ENCODE results near the gene SRSF1.
"Not testable (repeated sequence)": the region's sequence is repeated elsewhere in the genome, so short reads cannot be mapped to it uniquely, and the experiment has no call there.

SRSF1 gene

DNA sequence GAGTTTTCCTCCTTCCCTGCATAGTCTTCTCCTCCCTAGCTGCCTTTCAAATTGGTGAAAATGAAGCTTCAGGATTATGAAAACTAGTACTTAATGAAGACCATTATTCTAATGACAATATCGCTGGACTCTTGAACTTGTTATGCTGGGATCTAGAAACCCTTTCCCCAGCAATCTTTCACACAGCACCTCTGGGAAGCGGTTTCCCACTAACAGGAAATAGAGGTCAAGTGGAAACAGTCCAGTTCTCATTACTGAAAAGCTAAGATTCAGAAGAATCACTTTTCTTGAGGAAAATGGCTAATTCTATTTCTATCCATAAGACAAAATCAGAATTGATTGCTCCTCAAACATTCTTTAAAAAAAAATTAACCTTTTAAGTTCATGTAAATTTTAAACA is 17.0 kb downstream of the SRSF1 start:
- no peak for DNase-seq (ENCODE audit: low read depth, low spot score)

DNA sequence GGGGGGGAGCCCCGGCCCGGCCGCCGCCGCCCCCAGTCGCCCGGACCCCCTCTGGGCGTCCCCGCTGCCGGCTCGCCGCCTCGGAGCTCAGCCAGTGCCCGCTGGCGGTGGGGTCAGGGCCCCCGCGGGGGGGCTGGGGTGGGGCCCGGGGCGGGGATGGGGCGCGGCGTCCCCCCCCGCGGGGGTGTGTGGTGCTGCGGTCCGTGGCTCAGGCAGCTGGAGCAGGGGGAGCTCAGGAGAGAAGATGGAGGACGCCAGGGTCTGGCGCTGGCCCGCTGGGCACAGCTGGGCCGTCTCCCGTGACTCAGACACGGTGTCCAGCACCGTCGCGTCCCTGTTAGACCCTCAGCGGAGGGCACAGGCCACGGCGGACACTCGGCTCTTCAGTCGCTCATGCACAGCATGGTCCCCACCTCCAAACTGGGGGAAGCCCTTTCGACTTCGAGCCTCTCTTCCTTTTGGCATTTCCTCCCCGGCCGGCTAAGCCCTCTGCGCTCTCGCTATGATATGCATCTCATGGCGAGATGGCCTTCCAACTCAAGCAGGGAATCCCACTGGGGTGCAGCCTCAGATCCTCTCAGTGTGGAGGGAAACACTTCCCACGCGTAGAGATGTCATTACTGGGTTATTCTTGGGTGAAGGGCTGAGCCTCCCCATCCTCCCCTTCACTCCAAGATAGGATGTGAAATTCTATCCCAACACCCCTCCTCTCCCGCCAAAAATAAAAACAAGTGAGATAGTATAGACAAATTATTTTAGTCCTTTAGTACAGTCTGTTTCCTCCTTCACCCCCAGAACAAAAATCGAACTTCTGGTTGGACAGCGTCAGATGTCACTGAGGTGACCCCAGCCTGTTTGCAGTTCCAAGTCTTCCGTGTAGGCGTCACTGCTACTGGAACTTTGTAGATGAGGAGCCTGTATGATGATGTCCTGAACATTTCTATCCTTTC is 18.5 kb downstream of the SRSF1 start:
- no peak for DNase-seq (ENCODE audit: low read depth, low spot score)

DNA sequence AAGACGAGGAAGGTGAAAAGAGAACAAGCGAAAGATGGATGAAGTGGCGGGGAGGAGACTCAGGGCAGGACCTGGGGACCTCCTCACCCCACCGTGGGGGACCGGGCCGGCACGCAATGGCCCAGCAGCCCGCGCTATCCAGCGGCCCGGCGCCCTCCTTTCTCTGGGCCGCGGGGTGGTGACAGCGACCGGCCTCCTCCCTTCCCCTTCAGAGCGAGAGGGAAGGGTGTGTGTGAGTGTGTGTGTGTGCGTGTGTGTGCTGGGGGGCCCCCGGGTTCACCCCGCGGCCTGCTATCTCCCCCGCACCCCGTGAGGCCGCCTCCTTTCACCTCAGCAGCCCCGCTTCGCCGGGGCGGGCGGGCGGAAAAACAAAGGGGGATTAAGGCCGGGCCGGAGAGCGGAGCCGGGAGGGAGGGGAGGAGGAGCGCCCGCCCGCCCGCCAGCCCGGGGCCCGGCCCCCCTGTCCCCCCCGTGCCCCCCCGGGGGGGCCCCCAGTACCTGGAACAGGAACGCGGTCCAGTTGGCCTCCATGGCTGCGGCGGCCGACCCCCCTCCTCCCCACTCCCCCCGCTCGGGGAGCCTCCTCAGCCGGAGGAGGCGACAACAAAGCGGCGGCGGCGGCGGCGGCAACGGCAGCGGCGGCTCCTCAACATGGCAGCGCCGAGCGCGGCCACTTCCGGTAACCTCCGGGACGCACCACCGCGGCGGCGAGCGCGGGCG is 19.3 kb downstream of the SRSF1 start, which contains the start of gene VEZF1:
Gene VEZF1, minus strand, starts transcription at position 674 of the 720 bp plus-strand sequence. Its CDS starts 143 bp downstream, at position 531.
- no peak for DNase-seq (ENCODE audit: low read depth, low spot score)

DNA sequence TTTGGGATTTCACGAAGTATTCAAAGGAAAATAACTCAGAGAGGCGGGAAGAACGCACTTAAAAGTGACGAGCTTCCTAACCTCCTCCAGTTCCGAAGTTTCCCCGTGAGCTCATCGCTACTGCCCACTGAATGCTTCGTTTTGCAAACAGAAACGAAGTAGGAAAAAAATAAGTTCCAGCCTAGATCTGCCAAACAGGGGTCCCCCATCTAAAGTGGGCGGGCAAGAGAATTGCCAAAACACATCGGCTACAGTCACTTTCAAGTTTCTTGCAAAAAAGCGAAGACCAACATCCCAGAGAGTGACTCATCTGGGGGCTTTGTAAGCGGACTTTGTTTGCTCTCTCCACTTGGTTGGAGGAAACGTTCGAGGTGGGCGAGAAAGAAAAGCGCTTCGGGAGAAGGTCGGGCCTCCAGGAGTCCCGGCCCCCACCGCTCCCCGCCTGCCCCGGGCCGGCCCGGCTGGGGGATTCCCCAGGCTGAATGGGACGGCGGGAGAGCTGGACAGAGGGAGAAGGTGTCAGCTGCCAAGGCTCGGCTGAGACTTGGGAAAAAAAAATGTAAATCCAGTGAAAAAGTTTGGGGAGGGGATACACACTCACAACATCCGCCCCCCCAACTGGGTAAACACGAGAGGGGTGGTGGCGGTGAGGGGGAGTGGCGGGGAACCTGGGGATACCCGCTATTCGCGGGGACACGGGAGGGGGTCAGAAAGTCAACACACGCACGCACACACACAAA is 20.0 kb downstream of the SRSF1 start:
- no peak for DNase-seq (ENCODE audit: low read depth, low spot score)

DNA sequence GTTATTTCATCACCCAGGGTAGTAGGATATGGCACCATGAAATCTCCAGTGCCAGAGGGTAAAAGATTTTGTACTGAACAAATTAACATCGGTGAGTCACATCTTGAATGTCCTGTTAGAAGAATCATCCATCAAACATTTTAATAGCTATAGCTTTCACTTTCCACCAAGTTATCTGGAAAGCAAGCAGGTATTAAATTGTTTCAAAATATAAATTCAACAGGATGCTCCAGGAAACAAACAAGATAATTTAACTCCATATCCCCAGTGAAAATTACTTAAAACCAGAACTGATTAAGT is 21.4 kb downstream of the SRSF1 start:
- DNase-seq (ENCODE audit: low read depth, low spot score): no peak

DNA sequence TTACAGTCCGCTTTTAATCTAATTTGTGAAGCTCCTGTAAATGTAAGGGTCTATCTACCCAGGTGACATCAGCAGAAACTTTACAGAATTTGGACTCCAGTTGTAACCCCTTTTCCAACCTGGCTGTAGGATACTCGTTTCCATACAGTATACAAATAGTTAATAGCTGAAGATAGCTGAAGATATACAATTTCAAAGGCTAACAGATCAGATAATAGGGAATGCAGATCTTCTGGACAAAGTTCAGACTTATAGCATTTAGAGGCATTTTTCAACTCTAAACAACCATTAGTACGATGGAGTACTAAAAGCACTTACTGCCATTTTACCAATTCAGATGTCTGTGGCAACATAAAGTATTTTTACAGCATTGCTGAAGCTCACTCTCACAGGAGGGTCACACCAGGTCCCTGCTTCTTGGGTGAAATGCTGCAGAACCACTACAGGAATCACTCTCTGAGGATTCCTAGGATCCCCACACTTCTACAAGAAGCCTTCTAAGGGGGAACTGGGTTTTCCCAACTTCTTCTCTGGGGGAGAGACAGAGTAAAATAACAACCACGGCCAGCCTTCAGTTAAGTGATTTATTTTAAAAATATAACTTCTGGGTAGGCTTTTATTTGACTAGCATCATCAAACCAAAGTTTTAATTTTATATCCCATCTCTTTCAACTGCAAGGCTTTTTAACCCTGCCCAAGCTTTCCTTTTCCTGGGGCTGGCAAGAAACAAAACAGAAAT is 21.9 kb downstream of the SRSF1 start:
- no peak for DNase-seq (ENCODE audit: low read depth, low spot score)

DNA sequence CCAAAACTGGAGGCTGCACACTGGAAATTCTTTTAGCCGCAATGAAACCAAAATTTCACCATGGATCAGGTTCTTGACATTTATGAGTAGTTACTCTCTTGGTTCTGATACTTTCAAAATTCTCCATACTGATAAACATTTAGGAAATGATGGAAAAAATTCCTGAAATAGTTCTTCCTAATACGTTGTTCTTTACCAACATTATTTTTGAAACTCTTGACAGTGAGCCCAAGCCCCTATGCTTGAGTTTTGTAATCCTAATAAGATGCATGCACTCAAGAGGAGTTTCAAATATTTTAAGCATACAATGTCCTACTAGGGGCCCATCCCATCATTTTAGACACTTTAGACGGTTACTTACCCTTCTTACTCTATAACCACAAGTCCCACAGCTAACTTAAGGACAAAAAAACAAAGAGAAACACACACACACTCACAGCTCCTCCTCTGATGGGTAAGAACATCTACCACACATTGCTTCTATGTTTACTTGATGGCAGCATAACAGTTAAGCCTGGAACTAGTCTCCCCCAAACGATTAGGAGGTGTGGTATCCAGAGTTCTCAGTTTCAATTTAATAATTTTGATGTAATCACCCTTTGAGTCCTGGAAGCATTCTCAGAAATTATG is 22.7 kb downstream of the SRSF1 start:
- no peak for DNase-seq (ENCODE audit: low read depth, low spot score)

DNA sequence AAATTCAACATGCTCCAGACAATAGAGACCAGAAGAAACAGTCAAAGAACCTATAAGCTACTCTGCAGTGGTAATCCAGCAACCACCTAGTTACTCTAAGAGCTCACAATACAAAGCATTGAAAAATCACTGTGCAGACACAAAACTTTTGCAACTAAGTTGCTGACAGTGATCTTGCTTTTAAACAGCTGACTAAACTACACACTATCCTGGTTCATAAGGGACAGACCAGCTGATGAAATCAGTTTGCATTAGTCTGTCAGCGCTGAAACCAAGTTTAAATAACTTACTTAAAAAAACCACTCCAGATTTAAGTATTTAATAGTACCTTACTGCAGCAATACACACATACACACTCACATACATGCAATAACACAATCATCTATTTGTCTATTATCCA is 23.6 kb downstream of the SRSF1 start:
- DNase-seq (ENCODE audit: low read depth, low spot score): no peak

DNA sequence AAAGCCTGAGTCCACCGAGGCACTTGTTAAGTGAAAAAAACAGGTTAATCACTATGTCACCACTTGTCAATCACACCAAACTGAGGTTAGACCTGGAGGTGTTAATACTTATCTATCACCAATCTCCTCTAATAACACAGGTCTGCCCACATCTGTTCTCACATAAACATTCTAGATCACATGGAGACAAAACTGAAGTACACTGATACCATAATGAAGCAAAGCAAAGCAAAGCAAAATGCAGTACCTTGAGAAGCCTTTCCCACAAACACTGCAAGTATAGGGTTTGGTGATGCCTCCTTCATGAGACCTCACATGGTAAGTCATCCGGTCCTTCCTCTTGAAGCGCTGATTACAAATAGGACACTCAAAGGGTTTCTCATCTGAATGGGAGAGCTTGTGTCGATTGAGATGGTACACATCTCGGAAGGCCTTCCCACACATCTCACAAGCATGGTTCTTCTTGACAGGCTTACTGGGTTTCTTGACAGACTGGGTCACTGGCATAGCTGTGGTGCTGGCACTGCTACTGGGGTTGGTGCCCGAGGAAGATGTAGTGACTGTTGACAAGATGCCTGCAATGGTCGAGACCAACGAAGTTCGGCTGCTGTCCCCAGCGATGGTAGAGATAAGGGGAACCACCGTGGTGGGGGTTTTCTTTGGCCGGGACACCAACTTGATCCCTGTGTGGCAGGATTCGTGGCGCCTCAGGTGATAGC is 24.4 kb downstream of the SRSF1 start:
- DNase-seq (ENCODE audit: low read depth, low spot score): no peak

DNA sequence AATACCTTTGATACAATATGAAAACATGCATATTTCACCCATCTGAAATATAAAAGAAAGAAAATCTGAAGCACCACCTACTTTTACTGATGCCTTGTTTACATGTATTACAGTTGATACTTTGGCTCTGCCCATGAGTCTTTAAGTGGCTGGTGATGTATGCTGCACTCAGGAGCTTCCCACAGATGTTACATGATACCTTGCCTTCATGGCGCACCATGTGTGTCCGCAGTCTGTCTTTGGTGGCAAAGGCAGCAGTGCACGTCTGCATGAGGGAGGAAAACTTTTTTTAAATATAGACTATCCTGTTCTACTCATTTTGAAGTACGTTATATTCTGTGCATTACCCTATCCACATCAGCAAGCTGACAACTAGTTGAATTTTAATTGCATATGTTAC is 26.5 kb downstream of the SRSF1 start:
- no peak for DNase-seq (ENCODE audit: low read depth, low spot score)

DNA sequence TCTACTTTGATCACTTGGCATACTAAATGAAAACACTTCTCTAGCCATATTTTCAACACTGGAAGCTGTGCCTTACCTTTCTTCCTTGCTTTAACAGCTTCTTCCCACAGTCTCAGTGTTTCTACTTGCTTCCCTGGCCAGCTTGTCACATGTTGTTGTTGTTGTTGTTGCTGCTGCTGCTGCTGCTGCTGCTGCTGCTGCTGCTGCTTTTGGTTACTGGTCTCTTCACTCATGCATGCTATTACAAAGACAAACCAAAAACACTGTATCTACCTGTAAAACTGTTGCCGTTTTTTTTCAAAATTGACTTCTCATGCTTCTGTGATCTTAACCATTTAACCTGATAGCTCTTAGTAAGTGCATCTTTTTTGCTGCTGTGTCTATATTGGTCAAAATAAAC is 28.0 kb downstream of the SRSF1 start:
- no peak for DNase-seq (ENCODE audit: low read depth, low spot score)

DNA sequence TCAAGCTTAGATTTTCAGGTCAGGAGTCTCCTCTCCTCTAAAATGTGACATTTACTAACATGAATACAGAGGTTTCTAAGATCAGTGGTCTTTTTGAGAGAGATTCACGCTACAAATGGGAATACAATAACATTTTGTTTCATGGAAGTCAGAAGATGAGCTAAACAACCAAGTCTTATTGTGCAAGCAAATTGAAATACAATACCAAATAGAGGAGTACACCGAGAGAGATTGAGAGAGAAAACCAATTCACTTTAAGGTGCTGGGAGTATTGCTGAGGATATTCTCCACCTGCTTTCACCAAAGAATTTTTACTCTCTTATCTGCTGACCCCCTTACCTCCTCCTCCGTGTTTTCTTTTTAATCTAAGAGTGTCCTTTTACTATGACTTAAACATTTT is 30.5 kb downstream of the SRSF1 start:
- DNase-seq (ENCODE audit: low read depth, low spot score): no peak

DNA sequence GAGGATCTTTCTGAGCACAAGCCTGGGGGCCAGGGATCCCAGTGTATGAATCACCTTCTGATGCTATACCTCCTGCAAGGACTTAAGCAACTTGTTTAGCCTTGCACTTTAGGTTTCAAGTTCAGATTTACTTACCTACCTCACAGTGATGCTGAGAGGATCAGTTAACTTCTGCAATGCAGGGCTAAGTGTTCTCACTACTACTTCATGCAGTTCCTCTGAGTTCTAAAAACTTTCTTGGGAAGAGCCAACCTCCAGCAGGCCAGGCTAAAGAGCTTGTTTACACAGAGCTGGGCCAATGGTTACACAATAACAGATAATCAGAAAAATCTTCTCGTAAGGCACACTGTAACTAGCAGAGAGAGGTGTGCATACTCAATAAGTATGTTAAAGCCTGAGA is 32.0 kb downstream of the SRSF1 start:
- no peak for DNase-seq (ENCODE audit: low read depth, low spot score)

DNA sequence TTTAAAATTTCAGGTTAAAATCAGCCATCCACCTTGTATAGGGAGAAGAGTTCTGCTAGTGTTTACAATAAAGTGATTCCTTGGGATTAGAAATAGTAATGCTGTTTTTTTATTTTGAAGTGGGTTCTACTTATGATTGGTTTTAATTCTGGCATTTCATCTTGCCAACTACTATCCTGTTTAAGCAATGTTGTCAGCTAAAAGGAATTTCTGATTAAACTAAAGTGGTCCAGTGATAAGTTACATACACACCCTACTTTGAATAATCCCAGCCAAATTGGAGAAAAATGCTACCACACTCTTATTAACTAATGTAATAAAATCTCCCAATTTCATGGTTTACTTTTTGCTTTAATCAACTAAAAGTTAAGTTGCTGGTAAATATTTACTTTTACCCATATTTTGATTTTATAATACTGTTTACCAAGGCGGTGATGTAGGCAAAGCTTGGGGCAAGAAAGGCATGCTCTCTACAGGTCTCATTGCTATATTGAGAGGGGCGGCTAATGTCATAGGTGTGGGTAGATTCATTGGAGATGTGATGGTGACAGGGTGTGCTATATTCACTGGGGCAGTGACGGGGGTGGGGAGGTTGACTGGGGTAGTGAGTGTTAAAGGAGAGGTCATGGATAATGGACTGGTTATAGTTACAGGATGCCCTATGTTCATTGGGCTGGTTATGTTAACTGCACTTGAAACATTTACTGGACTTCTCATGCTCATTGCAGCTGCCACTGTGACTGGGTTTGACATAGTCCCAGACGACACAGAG is 32.8 kb downstream of the SRSF1 start:
- not testable (repeated sequence) for DNase-seq (ENCODE audit: low read depth, low spot score)

DNA sequence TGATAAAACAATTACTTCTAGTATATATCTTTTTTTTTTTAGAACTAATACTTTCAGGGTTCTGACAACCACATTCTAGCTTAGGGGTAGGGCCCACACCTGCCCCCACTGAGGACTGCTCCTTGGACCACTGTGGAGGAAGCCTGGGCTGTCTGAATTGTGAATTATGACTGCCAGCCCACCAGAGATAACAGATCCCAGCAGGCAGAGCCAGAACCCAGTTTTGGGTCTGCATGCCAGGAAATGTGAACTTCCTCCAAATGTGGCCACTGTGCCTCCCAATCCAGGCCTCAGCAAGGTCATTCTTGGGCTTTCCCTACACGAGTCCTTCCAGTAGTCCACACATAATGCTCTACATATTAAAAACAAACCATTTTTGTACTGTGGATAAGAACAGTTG is 34.9 kb downstream of the SRSF1 start:
- no peak for DNase-seq (ENCODE audit: low read depth, low spot score)

DNA sequence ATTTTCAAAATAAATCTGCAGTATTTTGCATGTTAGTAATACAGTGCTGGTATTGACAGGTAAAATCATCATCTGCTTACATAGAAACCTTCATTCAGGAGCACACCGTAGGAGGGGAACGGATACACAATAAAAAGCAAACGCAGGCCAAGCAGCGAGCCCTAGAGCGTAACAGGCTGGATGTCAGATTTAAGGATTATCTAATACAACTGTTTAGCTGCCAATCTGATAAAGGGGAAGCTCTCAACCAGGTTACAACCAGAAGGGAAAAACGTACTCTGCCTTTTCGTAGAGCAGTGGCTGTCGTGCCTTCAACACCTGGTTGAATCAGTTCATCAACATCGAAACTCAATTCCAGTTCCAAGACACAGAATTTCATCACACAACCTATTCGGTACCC is 35.5 kb downstream of the SRSF1 start:
- DNase-seq (ENCODE audit: low read depth, low spot score): no peak

DNA sequence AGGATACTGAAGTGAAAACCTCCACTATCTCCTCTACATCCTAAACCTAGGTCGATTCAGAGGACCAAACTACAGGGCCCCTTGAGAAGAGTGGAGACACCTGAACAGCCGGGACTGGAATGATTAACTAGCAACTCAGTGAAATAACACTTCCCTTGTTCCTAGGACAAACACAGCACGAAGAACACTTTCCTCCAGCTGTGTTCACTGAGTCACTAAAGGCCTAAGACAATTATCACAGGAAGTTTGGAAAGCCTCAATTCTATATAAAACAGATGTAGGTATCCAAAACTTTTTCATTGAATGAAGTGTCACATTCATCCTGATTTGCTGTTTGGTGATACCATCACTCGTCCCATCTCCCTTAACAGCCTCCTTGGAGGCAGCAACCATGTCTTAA is 36.3 kb downstream of the SRSF1 start:
- DNase-seq (ENCODE audit: low read depth, low spot score): no peak

DNA sequence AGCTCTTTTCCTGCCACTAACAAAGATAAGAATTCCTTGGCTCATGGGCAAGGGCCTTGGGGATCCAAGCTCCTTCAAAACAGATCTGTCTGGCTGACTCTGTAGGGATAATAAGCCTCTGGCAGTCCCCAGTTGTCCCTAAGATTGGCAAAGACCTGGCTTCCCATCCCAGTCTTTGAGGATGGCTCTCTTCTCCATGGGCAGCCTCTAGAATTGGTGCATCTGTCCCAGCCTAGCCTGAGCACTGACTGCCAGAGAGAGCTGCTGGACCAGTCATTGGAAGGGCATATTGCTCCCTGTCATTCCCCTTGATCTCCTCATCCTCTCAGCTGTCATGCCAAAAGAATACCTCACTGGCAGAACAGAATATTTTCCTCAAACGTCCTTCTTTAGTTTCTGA is 38.6 kb downstream of the SRSF1 start:
- DNase-seq (ENCODE audit: low read depth, low spot score): no peak

DNA sequence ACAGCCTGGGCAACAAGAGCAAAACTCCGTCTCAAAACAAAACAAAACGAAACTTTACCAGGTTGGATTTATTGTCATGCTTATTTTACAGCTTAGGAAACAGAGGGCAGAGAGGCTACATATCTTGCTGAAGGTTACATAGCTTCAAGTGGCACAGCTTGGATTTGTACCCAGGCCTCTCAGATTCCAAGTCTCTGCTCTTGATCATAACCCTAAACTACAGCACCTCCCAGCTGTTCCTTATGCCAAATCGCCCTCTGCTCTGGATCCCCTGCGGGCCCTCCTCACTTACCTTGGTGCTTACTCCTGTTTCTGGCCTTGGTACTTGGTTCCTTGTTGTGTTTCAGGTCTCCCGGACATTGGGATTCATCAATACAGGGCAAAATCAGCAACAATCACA is 40.2 kb downstream of the SRSF1 start:
- no peak for DNase-seq (ENCODE audit: low read depth, low spot score)

DNA sequence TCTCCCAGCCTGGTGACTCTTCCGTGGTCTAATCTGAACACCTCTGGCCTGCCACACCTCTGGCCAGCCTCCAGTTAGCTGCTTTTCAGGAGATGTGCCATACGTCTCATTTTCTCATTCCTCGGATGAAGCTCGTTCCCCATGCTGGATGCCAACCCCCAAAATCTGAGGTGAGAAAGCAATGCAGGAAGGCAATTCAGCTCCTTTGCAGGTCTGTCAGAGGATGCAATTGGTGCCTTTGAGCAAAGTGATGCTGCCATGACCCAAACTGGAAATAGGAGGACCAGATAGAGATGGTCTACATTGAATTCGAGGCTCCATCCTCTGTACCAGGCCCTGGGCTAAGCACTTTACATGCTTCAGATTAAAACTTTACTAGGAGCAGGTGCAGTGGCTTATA is 40.8 kb downstream of the SRSF1 start:
- no peak for DNase-seq (ENCODE audit: low read depth, low spot score)
